ENCODE results near the gene OR6Y1. TPM values are rescaled to one million over a fixed set of nuclear protein-coding genes. Genes with fewer than 3 reads are reported as not detected.

Gene OR6Y1, protein sequence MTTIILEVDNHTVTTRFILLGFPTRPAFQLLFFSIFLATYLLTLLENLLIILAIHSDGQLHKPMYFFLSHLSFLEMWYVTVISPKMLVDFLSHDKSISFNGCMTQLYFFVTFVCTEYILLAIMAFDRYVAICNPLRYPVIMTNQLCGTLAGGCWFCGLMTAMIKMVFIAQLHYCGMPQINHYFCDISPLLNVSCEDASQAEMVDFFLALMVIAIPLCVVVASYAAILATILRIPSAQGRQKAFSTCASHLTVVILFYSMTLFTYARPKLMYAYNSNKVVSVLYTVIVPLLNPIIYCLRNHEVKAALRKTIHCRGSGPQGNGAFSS
- polyA plus RNA-seq (2013) = not detected

DNA sequence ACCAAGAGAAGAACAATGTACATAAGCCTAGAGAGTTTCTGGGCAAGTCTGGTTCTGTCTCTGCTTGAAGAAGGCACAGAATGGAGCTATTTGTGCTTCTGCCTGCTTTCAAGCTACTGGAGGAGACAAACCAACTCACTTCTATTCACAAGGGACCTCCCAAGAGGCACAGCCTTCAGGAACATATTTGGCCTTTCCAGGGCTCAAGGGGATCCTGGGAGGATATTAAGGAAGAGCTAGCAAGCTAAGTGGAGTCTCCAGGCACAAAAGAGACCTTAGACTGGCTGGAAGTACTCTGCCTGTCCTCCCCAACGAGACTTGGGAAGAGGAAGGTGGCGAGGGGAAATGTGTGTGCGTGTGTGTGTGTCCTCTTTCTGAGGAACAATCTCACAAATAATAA lies at the start of gene OR6Y1:
TSS of gene OR6Y1 (minus strand) at position 54 of the 400 bp plus-strand sequence. CDS start 6,300 bp downstream, outside the sequence.
- no peaks in the 10 kb centered on the region for H3K4me1 ChIP-seq (ENCODE audit: control extremely low read depth in 1 of 4, control insufficient read depth in 4 of 4, insufficient read depth in 4 of 4, low read length in 3 of 4)
- H3K4me3 ChIP-seq (ENCODE audit: control insufficient read depth in 1 of 7, extremely low read depth in 1 of 7, insufficient read depth in 4 of 7, low read depth in 2 of 7, low read length in 6 of 7) = no peak within 1 kb of the TSS
- DNase-seq = no peak
- no peaks in the 10 kb centered on the region for H3K36me3 ChIP-seq (ENCODE audit: control insufficient read depth in 4 of 4, insufficient read depth in 4 of 4, low read length in 3 of 4)
- H3K9me3 ChIP-seq (ENCODE audit: control extremely low read depth in 1 of 5, control insufficient read depth in 4 of 5, insufficient read depth in 2 of 5, low read depth in 1 of 5, low read length in 4 of 5) = no peaks in the 10 kb centered on the region
- no CpG with 5 or more reads among the region's 3 CpGs for WGBS (ENCODE audit: insufficient coverage)
- ChIA-PET POLR2A (no interaction called here), CTCF (no interaction called here)
- H3K27ac ChIP-seq (ENCODE audit: insufficient read depth in 1 of 2, low read depth in 1 of 2, low read length in 2 of 2, poor library complexity in 1 of 2, severe bottlenecking in 2 of 2) = no peak within 1 kb of the TSS
- no peaks in the 10 kb centered on the region for H3K27me3 ChIP-seq (replicated peaks in 2 of 5; ENCODE audit: control insufficient read depth in 4 of 5, insufficient read depth in 5 of 5, low read length in 4 of 5)

DNA sequence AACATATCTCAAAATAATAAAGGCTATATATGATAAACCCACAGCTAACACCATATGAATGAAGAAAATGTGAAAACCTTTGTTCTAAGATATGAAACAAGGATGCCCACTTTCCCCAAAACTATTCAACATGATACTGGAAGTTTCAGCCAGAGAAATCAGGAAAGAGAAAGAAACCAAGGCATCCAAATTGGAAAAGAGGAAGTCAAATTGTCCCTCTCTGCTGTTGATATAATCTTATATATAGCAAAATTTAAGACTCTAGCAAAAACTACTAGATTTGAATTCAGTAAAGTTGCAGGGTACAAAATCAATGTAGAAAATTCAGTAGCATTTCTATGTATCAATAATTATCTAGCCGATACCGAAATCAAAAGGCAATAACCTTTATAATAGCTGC lies 46.5 kb upstream of the OR6Y1 start:
- Histone ChIP-seq H3K4me3 (ENCODE audit: control insufficient read depth in 1 of 7, extremely low read depth in 1 of 7, insufficient read depth in 4 of 7, low read depth in 2 of 7, low read length in 6 of 7) (no peak overlapping the region), H3K36me3 (ENCODE audit: control insufficient read depth in 4 of 4, insufficient read depth in 4 of 4, low read length in 3 of 4) (no peaks in the 10 kb centered on the region), H3K27me3 (replicated peaks in 2 of 5; ENCODE audit: control insufficient read depth in 4 of 5, insufficient read depth in 5 of 5, low read length in 4 of 5) (no peaks in the 10 kb centered on the region), H3K4me1 (ENCODE audit: control extremely low read depth in 1 of 4, control insufficient read depth in 4 of 4, insufficient read depth in 4 of 4, low read length in 3 of 4) (no peaks in the 10 kb centered on the region), H3K9me3 (ENCODE audit: control extremely low read depth in 1 of 5, control insufficient read depth in 4 of 5, insufficient read depth in 2 of 5, low read depth in 1 of 5, low read length in 4 of 5) (peaks cover 3 to 30% (median 10%) of the 10 kb centered on the region in 5 experiments), H3K27ac (ENCODE audit: insufficient read depth in 1 of 2, low read depth in 1 of 2, low read length in 2 of 2, poor library complexity in 1 of 2, severe bottlenecking in 2 of 2) (no peak overlapping the region)
- WGBS (ENCODE audit: insufficient coverage) = no CpG with 5 or more reads among the region's 2 CpGs
- ChIA-PET CTCF (interaction anchor here (1.0 kb wide), 1 partner anchor 397 kb away, joined by 3 read pairs; no protein-coding TSS in a partner anchor), POLR2A (no interaction called here)
- DNase-seq = no peak

DNA sequence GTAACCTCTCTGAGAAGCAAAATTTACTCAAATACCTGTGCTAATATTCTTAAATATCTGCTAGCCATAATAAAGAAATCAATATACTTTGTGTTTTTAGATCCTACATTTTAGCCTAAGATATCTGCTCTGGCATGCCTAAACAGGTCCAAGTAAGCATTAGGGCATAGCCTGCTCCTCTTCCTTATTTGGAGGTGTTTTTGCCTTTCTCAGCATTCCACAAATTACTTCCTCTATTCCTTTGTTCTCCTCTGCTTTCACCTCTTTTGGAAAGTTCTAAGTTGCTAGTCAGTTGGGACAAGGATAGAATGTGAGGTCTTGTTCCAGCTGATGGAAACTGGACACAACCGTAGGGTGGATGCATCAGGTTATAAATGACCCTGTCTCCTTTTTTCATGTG lies 32.7 kb upstream of the OR6Y1 start:
- H3K27ac ChIP-seq (ENCODE audit: insufficient read depth in 1 of 2, low read depth in 1 of 2, low read length in 2 of 2, poor library complexity in 1 of 2, severe bottlenecking in 2 of 2) = no peak overlapping the region
- POLR2A ChIA-PET = no interaction called here
- H3K4me3 ChIP-seq (ENCODE audit: control insufficient read depth in 1 of 7, extremely low read depth in 1 of 7, insufficient read depth in 4 of 7, low read depth in 2 of 7, low read length in 6 of 7) = no peak overlapping the region
- CTCF ChIA-PET = no interaction called here
- DNase-seq = no peak
- no peaks in the 10 kb centered on the region for H3K27me3 ChIP-seq (replicated peaks in 2 of 5; ENCODE audit: control insufficient read depth in 4 of 5, insufficient read depth in 5 of 5, low read length in 4 of 5)
- H3K4me1 ChIP-seq (ENCODE audit: control extremely low read depth in 1 of 4, control insufficient read depth in 4 of 4, insufficient read depth in 4 of 4, low read length in 3 of 4) = no peaks in the 10 kb centered on the region
- H3K36me3 ChIP-seq (ENCODE audit: control insufficient read depth in 4 of 4, insufficient read depth in 4 of 4, low read length in 3 of 4) = no peaks in the 10 kb centered on the region
- 100% methylated on average over 1 of the region's 1 CpG for WGBS (ENCODE audit: insufficient coverage)
- H3K9me3 ChIP-seq (ENCODE audit: control extremely low read depth in 1 of 5, control insufficient read depth in 4 of 5, insufficient read depth in 2 of 5, low read depth in 1 of 5, low read length in 4 of 5) = peaks cover 0 to 11% (median 5%) of the 10 kb centered on the region in 5 experiments

DNA sequence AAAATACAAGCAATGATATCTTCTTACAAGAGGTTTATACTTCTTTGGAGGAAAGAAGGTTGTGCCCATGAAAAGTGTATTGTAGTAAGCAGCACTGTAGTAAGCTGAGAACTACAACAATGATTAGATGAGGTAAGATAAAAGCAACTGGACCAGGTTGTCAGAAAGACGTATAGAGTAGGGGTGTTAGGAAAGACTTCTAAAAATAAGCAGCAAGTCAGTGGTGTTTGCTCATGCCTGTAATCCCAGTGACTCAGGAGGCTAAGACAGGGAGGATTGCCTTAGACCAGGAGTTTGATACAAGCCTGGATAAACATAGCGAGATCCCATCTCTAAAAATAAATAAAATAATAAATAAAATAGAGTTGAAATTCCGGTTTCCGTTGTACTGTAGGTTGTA lies 29.8 kb upstream of the OR6Y1 start:
- H3K4me3 ChIP-seq (ENCODE audit: control insufficient read depth in 1 of 7, extremely low read depth in 1 of 7, insufficient read depth in 4 of 7, low read depth in 2 of 7, low read length in 6 of 7) = no peak overlapping the region
- H3K27ac ChIP-seq (ENCODE audit: insufficient read depth in 1 of 2, low read depth in 1 of 2, low read length in 2 of 2, poor library complexity in 1 of 2, severe bottlenecking in 2 of 2) = no peak overlapping the region
- no peak for DNase-seq
- no peaks in the 10 kb centered on the region for H3K4me1 ChIP-seq (ENCODE audit: control extremely low read depth in 1 of 4, control insufficient read depth in 4 of 4, insufficient read depth in 4 of 4, low read length in 3 of 4)
- POLR2A ChIA-PET = no interaction called here
- H3K27me3 ChIP-seq (replicated peaks in 2 of 5; ENCODE audit: control insufficient read depth in 4 of 5, insufficient read depth in 5 of 5, low read length in 4 of 5) = no peaks in the 10 kb centered on the region
- H3K9me3 ChIP-seq (ENCODE audit: control extremely low read depth in 1 of 5, control insufficient read depth in 4 of 5, insufficient read depth in 2 of 5, low read depth in 1 of 5, low read length in 4 of 5) = peaks cover 0 to 11% (median 5%) of the 10 kb centered on the region in 5 experiments
- WGBS (ENCODE audit: insufficient coverage) = 100% methylated on average over 1 of the region's 4 CpGs
- H3K36me3 ChIP-seq (ENCODE audit: control insufficient read depth in 4 of 4, insufficient read depth in 4 of 4, low read length in 3 of 4) = no peaks in the 10 kb centered on the region
- CTCF ChIA-PET = no interaction called here

DNA sequence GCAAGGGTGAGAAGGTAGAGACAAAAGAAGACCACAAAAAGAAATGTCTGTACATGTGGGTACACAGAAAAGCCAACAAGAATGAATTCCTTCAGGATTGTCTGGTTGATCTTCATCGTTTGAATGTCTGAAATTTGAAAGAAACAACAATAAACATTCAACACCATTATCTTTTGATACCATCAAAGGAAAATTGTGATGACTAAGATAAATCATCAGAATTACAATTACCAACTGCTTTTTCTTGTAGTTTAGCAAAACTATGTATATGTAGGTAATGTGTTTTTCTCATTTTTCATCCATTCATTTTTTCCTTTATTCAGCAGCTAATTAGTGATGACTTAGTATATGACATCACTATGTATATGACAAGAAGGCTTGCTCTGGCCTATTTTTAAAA lies 25.5 kb upstream of the OR6Y1 start, which contains the start of gene OR10X1:
TSS of gene OR10X1 (minus strand) at position 167 of the 400 bp plus-strand sequence. CDS start at position 167, 0 bp downstream.
- Histone ChIP-seq H3K36me3 (ENCODE audit: control insufficient read depth in 4 of 4, insufficient read depth in 4 of 4, low read length in 3 of 4) (no peaks in the 10 kb centered on the region), H3K27ac (ENCODE audit: insufficient read depth in 1 of 2, low read depth in 1 of 2, low read length in 2 of 2, poor library complexity in 1 of 2, severe bottlenecking in 2 of 2) (no peak within 1 kb of the TSS), H3K27me3 (replicated peaks in 2 of 5; ENCODE audit: control insufficient read depth in 4 of 5, insufficient read depth in 5 of 5, low read length in 4 of 5) (no peaks in the 10 kb centered on the region), H3K4me3 (ENCODE audit: control insufficient read depth in 1 of 7, extremely low read depth in 1 of 7, insufficient read depth in 4 of 7, low read depth in 2 of 7, low read length in 6 of 7) (no peak within 1 kb of the TSS), H3K9me3 (ENCODE audit: control extremely low read depth in 1 of 5, control insufficient read depth in 4 of 5, insufficient read depth in 2 of 5, low read depth in 1 of 5, low read length in 4 of 5) (no peaks in the 10 kb centered on the region), H3K4me1 (ENCODE audit: control extremely low read depth in 1 of 4, control insufficient read depth in 4 of 4, insufficient read depth in 4 of 4, low read length in 3 of 4) (no peaks in the 10 kb centered on the region)
- POLR2A ChIA-PET = no interaction called here
- no peak for DNase-seq
- no CpG with 5 or more reads among the region's 1 CpG for WGBS (ENCODE audit: insufficient coverage)
- CTCF ChIA-PET = no interaction called here

DNA sequence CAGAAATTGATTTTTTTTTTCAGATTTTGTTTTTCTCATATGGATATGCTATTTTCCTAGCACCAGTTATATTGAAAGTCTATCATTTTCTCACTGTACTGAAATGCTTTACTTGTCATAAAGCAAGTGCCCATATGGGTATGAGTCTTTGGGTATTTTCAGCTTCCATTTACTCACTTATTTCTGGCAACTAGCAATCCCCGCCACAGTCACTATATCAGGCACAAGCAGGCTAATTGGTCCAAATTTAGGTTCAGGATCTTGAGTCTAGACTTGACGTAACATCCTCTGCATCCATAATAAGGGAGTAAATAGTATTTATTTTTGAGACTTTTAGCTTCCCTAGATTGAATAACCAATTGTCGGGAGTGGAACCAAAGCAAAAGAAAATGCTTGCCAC lies 23.4 kb upstream of the OR6Y1 start:
- H3K4me1 ChIP-seq (ENCODE audit: control extremely low read depth in 1 of 4, control insufficient read depth in 4 of 4, insufficient read depth in 4 of 4, low read length in 3 of 4) = no peaks in the 10 kb centered on the region
- H3K27ac ChIP-seq (ENCODE audit: insufficient read depth in 1 of 2, low read depth in 1 of 2, low read length in 2 of 2, poor library complexity in 1 of 2, severe bottlenecking in 2 of 2) = no peak overlapping the region
- no peaks in the 10 kb centered on the region for H3K36me3 ChIP-seq (ENCODE audit: control insufficient read depth in 4 of 4, insufficient read depth in 4 of 4, low read length in 3 of 4)
- POLR2A ChIA-PET = no interaction called here
- no peak for DNase-seq
- H3K4me3 ChIP-seq (ENCODE audit: control insufficient read depth in 1 of 7, extremely low read depth in 1 of 7, insufficient read depth in 4 of 7, low read depth in 2 of 7, low read length in 6 of 7) = no peak overlapping the region
- CTCF ChIA-PET = no interaction called here
- H3K27me3 ChIP-seq (replicated peaks in 2 of 5; ENCODE audit: control insufficient read depth in 4 of 5, insufficient read depth in 5 of 5, low read length in 4 of 5) = no peaks in the 10 kb centered on the region
- WGBS (ENCODE audit: insufficient coverage) = 100% methylated on average over 1 of the region's 3 CpGs
- H3K9me3 ChIP-seq (ENCODE audit: control extremely low read depth in 1 of 5, control insufficient read depth in 4 of 5, insufficient read depth in 2 of 5, low read depth in 1 of 5, low read length in 4 of 5) = no peaks in the 10 kb centered on the region

DNA sequence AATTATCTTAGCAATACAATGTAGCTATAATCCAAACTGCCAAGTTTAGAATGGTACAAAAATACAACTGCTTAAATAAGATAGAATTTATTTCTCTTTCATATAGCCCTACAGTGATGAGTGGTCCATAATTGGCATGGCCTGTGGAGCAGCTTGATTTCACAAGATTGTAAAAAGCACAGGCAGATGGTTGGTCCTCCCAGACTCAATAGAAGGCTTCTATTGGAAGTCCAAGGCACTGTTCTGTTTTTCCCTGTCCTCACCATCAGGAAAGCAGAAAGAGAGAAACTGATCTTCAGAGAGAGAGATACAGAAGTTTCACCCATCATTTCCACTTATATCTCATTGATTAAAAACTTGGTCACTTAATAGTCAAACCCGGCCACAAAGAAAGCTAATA lies 18.0 kb upstream of the OR6Y1 start:
- H3K27ac ChIP-seq (ENCODE audit: insufficient read depth in 1 of 2, low read depth in 1 of 2, low read length in 2 of 2, poor library complexity in 1 of 2, severe bottlenecking in 2 of 2) = no peak overlapping the region
- H3K4me3 ChIP-seq (ENCODE audit: control insufficient read depth in 1 of 7, extremely low read depth in 1 of 7, insufficient read depth in 4 of 7, low read depth in 2 of 7, low read length in 6 of 7) = no peak overlapping the region
- ChIA-PET POLR2A (no interaction called here), CTCF (no interaction called here)
- H3K4me1 ChIP-seq (ENCODE audit: control extremely low read depth in 1 of 4, control insufficient read depth in 4 of 4, insufficient read depth in 4 of 4, low read length in 3 of 4) = no peaks in the 10 kb centered on the region
- 100% methylated on average over 1 of the region's 1 CpG for WGBS (ENCODE audit: insufficient coverage)
- H3K36me3 ChIP-seq (ENCODE audit: control insufficient read depth in 4 of 4, insufficient read depth in 4 of 4, low read length in 3 of 4) = no peaks in the 10 kb centered on the region
- no peaks in the 10 kb centered on the region for H3K27me3 ChIP-seq (replicated peaks in 2 of 5; ENCODE audit: control insufficient read depth in 4 of 5, insufficient read depth in 5 of 5, low read length in 4 of 5)
- no peaks in the 10 kb centered on the region for H3K9me3 ChIP-seq (ENCODE audit: control extremely low read depth in 1 of 5, control insufficient read depth in 4 of 5, insufficient read depth in 2 of 5, low read depth in 1 of 5, low read length in 4 of 5)
- no peak for DNase-seq
